Measurements from ENCODE around the gene ZNHIT6.

DNA sequence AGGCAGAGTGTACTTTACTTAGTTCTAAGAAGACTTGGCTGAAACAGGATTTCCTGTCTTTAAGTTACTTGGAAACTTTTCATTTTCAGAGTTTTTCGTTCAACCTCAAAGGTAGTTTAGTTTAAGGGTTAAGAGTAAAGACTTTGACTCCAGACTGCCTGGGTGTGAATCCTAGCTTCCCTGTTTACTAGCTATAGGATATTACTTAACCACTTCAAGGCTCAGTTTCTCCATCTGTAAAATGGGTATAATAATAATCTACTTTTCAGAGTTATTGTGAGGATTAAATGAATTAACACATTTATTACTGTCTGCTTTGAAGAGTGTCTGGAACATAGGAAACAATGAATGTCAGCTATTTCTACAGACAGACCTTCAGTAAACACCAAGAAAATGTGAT, 30.0 kb downstream of the ZNHIT6 start:
- TF ChIP-seq POLR2A (IDR thresholded peaks at IDR 0.05; ENCODE audit: control extremely low read depth in 1 of 2, low read depth in 2 of 2, low read length in 2 of 2) (no peak), RFX5 (IDR thresholded peaks at IDR 0.05; ENCODE audit: borderline replicate concordance, low read depth, low read length) (no peak), EZH2 (IDR thresholded peaks at IDR 0.05; ENCODE audit: low read depth, low read length, severe bottlenecking) (no peak)
